GM10847 (cell line): ENCODE results near the gene PAOX.
A peak's percentile ranks its signal among the peaks of the same experiment; 100 is the strongest.

Experiments used
- POLR2A ChIP-seq: IDR thresholded peaks from 2 replicates; pipeline ENCODE4 v1.6.1; 2011; ENCODE audit not compliant: insufficient read length; ENCODE audit errors: extremely low read depth

Gene PAOX

GRCh38 chr10:133356549-133357284, 22.3 kb upstream of the PAOX start:
- no peak for TF ChIP-seq POLR2A

GRCh38 chr10:133357285-133358161, 21.5 kb upstream of the PAOX start, which contains the start of gene FUOM:
Gene FUOM, minus strand, starts transcription at chr10:133358019. Its CDS starts 12 bp downstream, at chr10:133358007.
- peak; percentile 69 for TF ChIP-seq POLR2A

DNA sequence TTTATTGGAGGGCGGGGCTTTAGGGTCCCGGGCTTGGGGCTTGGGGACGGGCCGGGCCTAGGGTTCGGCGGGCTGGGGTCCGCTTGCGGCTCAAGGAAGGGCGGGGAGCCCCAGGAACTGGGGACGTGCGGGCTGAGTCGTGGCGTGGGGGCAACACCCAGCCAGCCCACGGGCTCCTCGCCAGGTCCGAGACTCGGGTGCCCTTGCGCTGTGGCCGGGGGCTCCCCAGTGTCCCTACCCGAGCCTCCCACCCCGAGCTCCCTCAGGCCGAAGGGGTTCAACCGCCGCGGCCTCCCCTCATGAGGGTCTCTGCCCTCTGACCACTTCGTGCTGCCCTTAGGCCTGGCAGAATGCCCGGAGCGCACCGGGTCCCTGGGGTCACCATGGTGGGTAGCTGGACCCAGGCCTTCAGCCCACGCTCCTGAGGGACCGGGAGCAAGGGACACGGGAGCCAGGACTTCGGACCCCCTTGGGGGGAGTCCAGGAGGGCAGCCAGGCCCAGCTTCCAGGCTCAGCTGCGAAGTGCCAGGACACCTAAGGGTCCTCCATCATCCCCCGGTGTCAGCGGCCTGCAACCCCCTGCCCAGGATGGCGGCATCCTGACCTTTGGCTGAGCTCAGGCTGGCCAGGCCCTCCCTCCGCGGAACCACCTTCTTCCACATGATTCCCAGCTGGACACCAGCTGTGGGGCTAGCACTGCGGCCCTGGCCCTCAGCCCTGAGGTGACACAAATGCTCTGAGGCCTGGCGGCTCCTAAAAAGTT, 20.7 kb upstream of the PAOX start:
- no peak for TF ChIP-seq POLR2A

- TF ChIP-seq POLR2A: no peak
Measured at GRCh38 chr10:133358925-133359310, 20.1 kb upstream of the PAOX start.

DNA sequence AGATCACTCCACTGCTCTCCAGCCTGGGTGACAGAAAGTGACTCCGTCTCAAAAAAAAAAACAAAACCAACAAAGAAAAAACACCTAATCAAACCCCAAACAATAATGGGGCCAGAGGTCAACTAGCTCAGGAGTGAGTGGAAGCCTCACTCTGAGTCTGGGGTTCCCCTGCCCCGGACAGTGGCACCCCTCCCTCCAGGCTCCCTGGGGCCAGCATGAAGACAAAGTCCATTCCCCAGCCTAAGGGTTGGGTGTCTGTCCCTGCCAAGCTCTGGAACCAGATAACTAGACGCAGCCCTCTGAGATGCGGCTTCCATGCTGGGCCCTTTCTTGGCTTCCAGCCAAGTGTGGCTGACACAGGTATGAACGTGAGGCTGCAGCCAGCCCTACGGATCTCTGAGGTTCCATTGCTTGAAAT, 19.5 kb upstream of the PAOX start:
- TF ChIP-seq POLR2A: no peak

DNA sequence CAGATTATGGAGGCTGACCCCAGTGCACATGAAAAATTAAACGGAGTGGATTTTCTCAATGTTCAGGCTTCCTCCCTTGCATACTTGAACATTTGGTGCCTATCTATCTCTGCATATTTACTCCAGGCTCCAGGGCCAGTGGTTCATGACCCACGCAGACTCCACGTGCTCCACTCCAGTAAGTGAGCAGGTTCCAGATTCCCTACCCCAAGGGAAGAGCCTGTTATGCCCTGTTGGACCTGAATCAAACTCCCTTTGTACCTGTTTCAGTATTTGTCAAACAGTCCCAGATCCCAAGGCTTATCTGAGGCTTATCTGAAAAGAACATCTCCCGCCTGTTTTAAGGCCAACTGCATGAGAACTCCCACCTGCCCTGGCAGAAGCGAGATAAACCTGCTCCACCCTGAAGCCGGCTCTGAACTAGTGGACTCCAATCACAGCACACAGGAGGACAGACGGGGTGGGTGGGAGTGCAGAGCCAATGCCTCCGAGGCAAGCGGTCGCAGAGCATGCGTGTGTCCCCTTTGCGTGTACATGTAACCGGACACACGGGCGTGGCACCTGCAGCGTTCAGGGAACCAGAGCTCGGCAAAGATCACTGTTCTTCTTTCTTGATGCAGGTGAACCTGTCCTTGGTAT, 19.0 kb upstream of the PAOX start:
- TF ChIP-seq POLR2A: no peak

- no peak for TF ChIP-seq POLR2A
Measured at GRCh38 chr10:133361227-133361626, 17.8 kb upstream of the PAOX start.

DNA sequence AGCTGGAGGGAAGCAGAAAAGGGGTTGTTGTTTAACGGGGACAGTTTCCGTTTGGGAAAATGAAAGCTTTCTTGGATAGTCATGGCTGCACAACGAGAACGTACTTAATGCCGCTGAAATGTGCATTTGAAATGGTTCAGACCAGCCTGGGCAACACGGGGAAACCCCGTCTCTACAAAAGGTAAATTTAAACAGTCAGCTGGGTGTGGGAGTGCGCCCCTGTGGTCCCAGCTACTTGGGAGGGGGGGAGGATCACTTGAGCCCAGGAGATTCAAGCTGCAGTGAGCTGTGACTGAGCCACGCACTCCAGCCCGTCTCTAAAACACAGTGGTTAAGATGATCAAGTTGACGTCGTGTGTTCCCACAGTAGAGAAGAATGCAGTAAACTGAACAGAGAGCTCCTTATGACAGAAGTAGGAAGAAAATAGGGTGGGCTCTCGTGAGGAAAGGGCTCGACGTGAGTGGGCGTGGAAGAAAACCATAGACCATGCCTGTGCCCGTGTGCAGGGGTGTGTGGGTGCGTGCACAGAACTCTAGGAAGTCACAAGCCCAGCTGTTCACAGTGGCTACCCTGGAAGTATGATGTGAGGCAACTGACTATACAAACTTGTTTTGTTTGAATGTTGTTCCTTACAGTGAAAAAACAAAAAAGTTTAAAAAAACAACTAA, 17.2 kb upstream of the PAOX start:
- no peak for TF ChIP-seq POLR2A

DNA sequence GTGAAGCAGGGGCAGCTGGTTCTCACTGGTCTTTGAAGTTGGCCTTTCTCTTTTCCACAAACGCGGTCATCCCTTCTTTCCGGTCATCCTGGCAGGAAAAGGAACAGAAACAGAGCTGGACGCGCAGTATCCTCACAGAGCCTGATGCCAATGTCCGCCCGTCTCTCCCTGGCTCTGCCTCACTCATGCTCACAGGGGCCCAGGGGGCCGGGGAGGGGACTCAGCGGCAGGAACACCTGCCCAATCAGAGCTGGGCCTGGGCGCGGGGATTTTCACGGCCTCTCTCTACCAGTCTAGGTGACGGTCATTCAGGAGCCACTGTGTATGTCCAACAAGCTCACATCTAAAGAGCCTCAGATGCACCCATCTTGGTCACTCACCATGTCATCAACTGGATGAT, 16.2 kb upstream of the PAOX start:
- TF ChIP-seq POLR2A: no peak

DNA sequence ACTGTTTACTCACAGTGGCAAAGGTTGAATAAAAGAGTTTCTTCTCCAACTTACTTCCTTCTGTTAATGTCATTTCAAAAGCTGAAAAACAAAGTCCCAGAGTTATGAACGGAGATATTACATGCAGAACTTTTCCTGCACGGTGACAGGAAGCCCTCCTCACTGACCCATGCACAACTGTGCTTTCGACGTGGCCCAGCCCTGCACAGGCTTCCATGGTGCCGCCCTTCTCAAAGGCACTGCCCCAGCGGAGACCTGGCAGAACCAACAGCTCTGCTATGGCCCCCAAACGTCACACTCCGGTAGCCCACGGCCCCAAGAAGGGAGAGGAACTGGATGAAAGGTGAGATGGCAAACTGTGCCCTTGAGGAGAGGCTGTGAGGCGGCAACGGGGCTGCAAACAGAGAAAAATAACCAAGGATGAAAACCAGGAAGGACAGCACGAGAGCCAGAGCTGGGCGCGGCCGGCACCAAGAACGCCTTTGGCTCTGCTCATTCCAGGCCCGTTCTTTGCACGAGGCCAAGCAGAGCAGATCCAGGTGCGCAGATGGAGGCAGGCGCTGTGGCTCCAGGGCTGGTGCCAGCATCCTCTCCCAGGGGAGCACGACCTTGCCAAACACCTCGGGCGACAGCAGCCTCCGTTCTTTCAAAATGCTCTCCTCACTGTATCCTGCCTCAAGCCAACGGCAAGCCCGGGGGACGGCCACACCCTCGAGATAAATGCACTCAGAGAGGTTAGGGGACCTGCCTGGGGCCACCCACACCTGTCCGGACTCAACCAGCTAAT, 14.2 kb upstream of the PAOX start:
- TF ChIP-seq POLR2A: no peak

GRCh38 chr10:133365461-133366129, 13.5 kb upstream of the PAOX start:
- TF ChIP-seq POLR2A: no peak

DNA sequence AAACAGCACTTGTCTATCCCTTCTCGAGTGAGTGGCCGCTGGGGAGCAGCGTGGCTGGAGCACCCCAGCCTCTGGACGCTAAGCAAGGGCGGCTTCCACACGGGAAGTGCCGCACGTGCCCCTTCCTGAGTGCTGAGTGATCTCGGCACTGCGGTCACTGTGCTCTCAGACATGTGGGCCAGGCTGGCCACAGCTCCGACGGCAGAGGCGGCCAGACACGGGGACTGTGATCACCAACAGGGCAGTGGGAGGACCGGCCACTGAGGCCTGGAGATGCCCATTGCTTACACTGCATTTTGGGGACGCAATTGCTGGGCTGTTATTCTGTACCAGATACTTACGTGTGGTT, 13.0 kb upstream of the PAOX start:
- TF ChIP-seq POLR2A: no peak

DNA sequence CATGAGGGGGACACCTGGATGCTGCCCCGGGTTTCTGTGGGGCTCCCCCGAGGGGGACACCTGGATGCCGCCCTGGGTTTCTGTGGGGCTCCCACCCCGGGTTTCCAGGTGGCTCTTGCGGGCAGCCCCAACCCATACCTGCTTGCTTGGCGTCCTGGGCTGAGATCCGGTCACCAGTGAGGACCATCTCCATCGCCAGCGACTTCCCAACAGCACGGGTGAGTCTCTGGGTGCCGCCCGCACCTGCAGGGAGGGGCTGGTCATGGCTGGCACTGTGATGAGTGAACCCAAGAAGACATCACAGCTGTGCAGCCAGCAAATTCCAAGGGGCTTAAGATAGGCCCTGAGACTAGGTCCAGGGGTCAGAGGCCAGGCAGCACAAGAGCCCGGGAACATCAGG, 12.3 kb upstream of the PAOX start:
- no peak for TF ChIP-seq POLR2A
